Glutamatergic neuron (in vitro differentiated cells): Measurements from ENCODE around the gene SEC24C. TPM values are rescaled to one million over a fixed set of nuclear protein-coding genes. Genes with fewer than 3 reads are reported as not detected.

Source experiments
- DNase-seq: peaks from one replicate; pipeline ENCODE4 v3.0.0; 2022
- H3K27ac Mint-ChIP-seq: one replicate; pipeline ENCODE4 v1.8.0; 2020; ENCODE audit warnings: mild to moderate bottlenecking, mixed read lengths, inconsistent platforms; ENCODE audit not compliant: unreplicated experiment
- H3K27me3 Mint-ChIP-seq: one replicate; pipeline ENCODE4 v1.8.0; 2020; ENCODE audit warnings: mild to moderate bottlenecking, moderate library complexity, mixed read lengths, inconsistent platforms; ENCODE audit not compliant: unreplicated experiment
- H3K36me3 Mint-ChIP-seq: one replicate; pipeline ENCODE4 v1.8.0; 2020; ENCODE audit warnings: mild to moderate bottlenecking, mixed read lengths, inconsistent platforms; ENCODE audit not compliant: unreplicated experiment
- H3K4me1 Mint-ChIP-seq: one replicate; pipeline ENCODE4 v1.8.0; 2020; ENCODE audit warnings: mild to moderate bottlenecking, low read depth, mixed read lengths, inconsistent platforms; ENCODE audit not compliant: unreplicated experiment
- H3K4me3 Mint-ChIP-seq: one replicate; pipeline ENCODE4 v1.8.0; 2020; ENCODE audit warnings: mild to moderate bottlenecking, mixed read lengths, inconsistent platforms; ENCODE audit not compliant: unreplicated experiment
- H3K9me3 Mint-ChIP-seq: one replicate; pipeline ENCODE4 v1.8.0; 2020; ENCODE audit warnings: mild to moderate bottlenecking, moderate library complexity, mixed read lengths, inconsistent platforms; ENCODE audit not compliant: unreplicated experiment
- CTCF ChIP-seq: fragments of 200-600 bp; sonication (generic); IDR thresholded peaks from one replicate; pipeline ENCODE4 v1.5.0; 2021; ENCODE audit not compliant: partially characterized antibody, unreplicated experiment
- total RNA-seq: library from RNA; stranded (reverse); fragmentation: NEBNext Ultra II Directional; extraction: Animal tissue kit (Norgen Biotek cat#: 25700); gene quantifications from one replicate; pipeline ENCODE4 v1.2.1, GENCODE V29; 2021; ENCODE audit not compliant: unreplicated experiment

The SEC24C gene
- total RNA-seq, 1 donor from 2014 or later, result 91.1 TPM

- Mint-ChIP-seq H3K9me3 (peaks cover 8% of the 10 kb centered on the region), H3K36me3 (no peaks in the 10 kb centered on the region), H3K27me3 (peaks cover 4% of the 10 kb centered on the region), H3K4me3 (no peak overlapping the region), H3K27ac (no peak overlapping the region), H3K4me1 (no peaks in the 10 kb centered on the region)
- no peak for TF ChIP-seq CTCF
- DNase-seq, result no peak
These were observed 56.5 kb downstream of the SEC24C start for GRCh38 chr10:73800560-73801252.

DNA sequence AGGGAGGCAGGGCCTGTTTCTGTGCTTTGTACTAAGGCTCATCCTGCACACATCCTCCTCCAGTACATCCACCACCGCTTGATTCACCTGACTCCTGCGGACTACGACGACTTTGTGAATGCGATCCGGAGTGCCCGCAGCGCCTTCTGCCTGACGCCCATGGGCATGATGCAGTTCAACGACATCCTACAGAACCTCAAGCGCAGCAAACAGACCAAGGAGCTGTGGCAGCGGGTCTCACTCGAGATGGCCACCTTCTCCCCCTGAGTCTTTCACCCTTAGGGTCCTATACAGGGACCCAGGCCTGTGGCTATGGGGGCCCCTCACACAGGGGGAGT is 57.0 kb downstream of the SEC24C start:
- no peak overlapping the region for H3K4me3 Mint-ChIP-seq
- no peak overlapping the region for H3K27ac Mint-ChIP-seq
- peaks cover 4% of the 10 kb centered on the region for H3K9me3 Mint-ChIP-seq

GRCh38 chr10:73802276-73802991 is 58.3 kb downstream of the SEC24C start:
- no peak for TF ChIP-seq CTCF
- H3K4me1 Mint-ChIP-seq, result no peaks in the 10 kb centered on the region
- no peaks in the 10 kb centered on the region for H3K36me3 Mint-ChIP-seq
- H3K4me3 Mint-ChIP-seq, result peak overlapping the region; percentile 59
- no peaks in the 10 kb centered on the region for H3K9me3 Mint-ChIP-seq
- no peak overlapping the region for H3K27ac Mint-ChIP-seq
- no peak for DNase-seq
- peaks cover 3% of the 10 kb centered on the region for H3K27me3 Mint-ChIP-seq

More for the DNA sequence above, 57.0 kb downstream of the SEC24C start:
- no peak for DNase-seq
- no peak for TF ChIP-seq CTCF
- Mint-ChIP-seq H3K4me1 (no peaks in the 10 kb centered on the region), H3K36me3 (no peaks in the 10 kb centered on the region), H3K27me3 (peaks cover 4% of the 10 kb centered on the region)

- TF ChIP-seq CTCF, result no peak
These were observed 59.6 kb downstream of the SEC24C start for GRCh38 chr10:73803680-73804286.

More at GRCh38 chr10:73803680-73804286, 59.6 kb downstream of the SEC24C start:
- H3K4me1 Mint-ChIP-seq, result no peaks in the 10 kb centered on the region
- H3K27ac Mint-ChIP-seq, result no peak overlapping the region
- H3K36me3 Mint-ChIP-seq, result peaks cover 4% of the 10 kb centered on the region
- no peaks in the 10 kb centered on the region for H3K27me3 Mint-ChIP-seq
- no peaks in the 10 kb centered on the region for H3K9me3 Mint-ChIP-seq
- H3K4me3 Mint-ChIP-seq, result no peak overlapping the region
- DNase-seq, result no peak
